IMR-90 (cell line): ENCODE data around the gene PLEKHJ1. TPM values are rescaled to one million over a fixed set of nuclear protein-coding genes. Genes with fewer than 3 reads are reported as not detected.

ENCODE experiments used
- ATAC-seq: fragments of 200-7000 bp; cut with Tn5 transposase; 2 replicates; pipeline ENCODE4 v1.9.1; 2020; ENCODE audit warnings: low read depth, mild to moderate bottlenecking, moderate library complexity
- BruUV-seq: library from RNA; stranded (reverse); fragments of 400-500 nt; replicated peaks from 2 replicates; lab custom pipeline; 2021; lab: Mats Ljungman, UMichigan
- CTCF ChIA-PET: fragments of 300-600 bp; formaldehyde crosslinking; extraction: SDS; loops from one replicate; lab custom pipeline; 2021; ENCODE audit warnings: antibody characterized with exemption; lab: Yijun Ruan, JAX
- POLR2A ChIA-PET: fragments of 300-600 bp; sonication (Branson Sonifier 250); formaldehyde crosslinking; loops from one replicate; lab custom pipeline; 2022; ENCODE audit warnings: antibody characterized with exemption; ENCODE audit not compliant: unreplicated experiment; lab: Charles Lee
- DNase-seq: peaks from one replicate; pipeline ENCODE4 v3.0.0; 2013
- H2AFZ ChIP-seq: replicated peaks from 2 replicates; pipeline ENCODE3; 2013; ENCODE audit warnings: low read length, mild to moderate bottlenecking; ENCODE audit not compliant: poor library complexity
- H2AK5ac ChIP-seq: 2 replicates; pipeline ENCODE4 v1.6.1; 2013; ENCODE audit warnings: low read depth, low read length, inconsistent platforms
- H2AK9ac ChIP-seq: replicated peaks from 2 replicates; pipeline ENCODE3; 2013; ENCODE audit warnings: mild to moderate bottlenecking, low read depth, low read length, moderate library complexity; ENCODE audit not compliant: poor library complexity
- H2BK120ac ChIP-seq: 2 replicates; pipeline ENCODE4 v1.6.1; 2013; ENCODE audit warnings: low read depth, low read length, inconsistent platforms
- H2BK15ac ChIP-seq: 3 replicates; pipeline ENCODE4 v1.6.1; 2013; ENCODE audit warnings: low read depth, low read length, inconsistent platforms
- H2BK20ac ChIP-seq: 2 replicates; pipeline ENCODE4 v1.6.1; 2013; ENCODE audit warnings: low read depth, mild to moderate bottlenecking, inconsistent platforms, low read length, moderate library complexity
- H2BK5ac ChIP-seq: 2 replicates; pipeline ENCODE4 v1.6.1; 2013; ENCODE audit warnings: mild to moderate bottlenecking, low read depth, low read length, inconsistent platforms; ENCODE audit not compliant: poor library complexity, severe bottlenecking
- H3K14ac ChIP-seq: replicated peaks from 2 replicates; pipeline ENCODE4 v1.6.1; 2013; ENCODE audit warnings: low read depth, low read length, inconsistent platforms
- H3K18ac ChIP-seq: 2 replicates; pipeline ENCODE4 v1.6.1; 2013; ENCODE audit warnings: low read depth, low read length, control low read depth
- H3K23ac ChIP-seq: 2 replicates; pipeline ENCODE4 v1.6.1; 2013; ENCODE audit warnings: low read depth, low read length, inconsistent platforms
- H3K27ac ChIP-seq: 2 replicates; pipeline ENCODE4 v1.5.1; 2013; ENCODE audit warnings: mild to moderate bottlenecking, control low read depth, low read length; ENCODE audit not compliant: insufficient read depth
- H3K27me3 ChIP-seq: 2 replicates; pipeline ENCODE4 v1.6.1; 2013; ENCODE audit warnings: low read length; ENCODE audit not compliant: control insufficient read depth, insufficient read depth
- H3K36me3 ChIP-seq: 2 replicates; pipeline ENCODE4 v1.6.1; 2013; ENCODE audit warnings: low read length, mixed read lengths; ENCODE audit not compliant: control insufficient read depth, insufficient read depth
- H3K4ac ChIP-seq: 2 replicates; pipeline ENCODE4 v1.6.1; 2013; ENCODE audit warnings: low read depth, low read length, inconsistent platforms
- H3K4me1 ChIP-seq: 2 replicates; pipeline ENCODE4 v1.6.1; 2013; ENCODE audit warnings: low read length, mixed read lengths; ENCODE audit not compliant: control insufficient read depth, insufficient read depth
- H3K4me2 ChIP-seq: 2 replicates; pipeline ENCODE4 v1.6.1; 2013; ENCODE audit warnings: low read depth, mild to moderate bottlenecking, control low read depth, low read length, moderate library complexity
- H3K4me3 ChIP-seq: 2 replicates; pipeline ENCODE4 v1.5.1; 2013; ENCODE audit warnings: low read depth, mild to moderate bottlenecking, control low read depth, low read length, moderate library complexity; ENCODE audit not compliant: insufficient read depth
- H3K56ac ChIP-seq: 2 replicates; pipeline ENCODE4 v1.6.1; 2013; ENCODE audit warnings: low read length, inconsistent platforms; ENCODE audit not compliant: insufficient read depth; ENCODE audit errors: extremely low read depth
- H3K79me1 ChIP-seq, 2 experiments: 2 replicates each; pipeline ENCODE4 v1.6.1; 2013; ENCODE audit warnings: low read length in 2 of 2, inconsistent platforms in 1 of 2, low read depth in 1 of 2
- H3K9ac ChIP-seq: 2 replicates; pipeline ENCODE4 v1.6.1; 2013; ENCODE audit warnings: low read depth, low read length, control low read depth
- H3K9me1 ChIP-seq: 2 replicates; pipeline ENCODE4 v1.6.1; 2013; ENCODE audit warnings: low read length, inconsistent platforms; ENCODE audit not compliant: insufficient read depth
- H3K9me3 ChIP-seq: 2 replicates; pipeline ENCODE4 v1.6.1; 2013; ENCODE audit warnings: low read length; ENCODE audit not compliant: control insufficient read depth, insufficient read depth
- H4K20me1 ChIP-seq: 2 replicates; pipeline ENCODE4 v1.6.1; 2013; ENCODE audit warnings: low read length, inconsistent platforms; ENCODE audit not compliant: insufficient read depth
- H4K5ac ChIP-seq: 2 replicates; pipeline ENCODE4 v1.6.1; 2013; ENCODE audit warnings: mild to moderate bottlenecking, low read depth, low read length, control low read depth
- H4K8ac ChIP-seq, 2 experiments: 2 replicates each; pipeline ENCODE4 v1.6.1; 2013; ENCODE audit warnings: low read depth in 2 of 2, low read length in 2 of 2, control low read depth in 1 of 2, inconsistent platforms in 1 of 2
- H4K91ac ChIP-seq: 2 replicates; pipeline ENCODE4 v1.6.1; 2013; ENCODE audit warnings: low read depth, low read length, inconsistent platforms; ENCODE audit not compliant: insufficient read depth
- BHLHE40 ChIP-seq: fragments of 150-350 bp; IDR thresholded peaks from 2 replicates; pipeline ENCODE4 v1.6.1; 2016; ENCODE audit warnings: mild to moderate bottlenecking, low read depth, low read length
- CHD1 ChIP-seq: IDR thresholded peaks from 2 replicates; pipeline ENCODE4 v1.6.1; 2012; ENCODE audit warnings: low read depth, low read length, improper control_type of control experiment
- MAZ ChIP-seq: IDR thresholded peaks from 2 replicates; pipeline ENCODE4 v1.6.1; 2012; ENCODE audit warnings: low read depth, mild to moderate bottlenecking, low read length, improper control_type of control experiment, moderate library complexity, borderline replicate concordance
- MXI1 ChIP-seq: IDR thresholded peaks from 2 replicates; pipeline ENCODE4 v1.6.1; 2012; ENCODE audit warnings: low read depth, mild to moderate bottlenecking, low read length, moderate library complexity, borderline replicate concordance
- RAD21 ChIP-seq: IDR thresholded peaks from 2 replicates; pipeline ENCODE4 v1.6.1; 2012; ENCODE audit warnings: low read length, improper control_type of control experiment
- WGBS, 2 experiments: methylation state at CpG; one replicate each; pipeline versions ENCODE4 v1.1.5 to v1.1.7; 2013; ENCODE audit warnings: missing lambda C conversion rate in 2 of 2; ENCODE audit not compliant: insufficient read length in 1 of 2; ENCODE audit errors: extremely low coverage in 2 of 2; 5-methylcytosine and 5-hydroxymethylcytosine counted together
- dilution Hi-C: fragments of 300-500 bp; cut with HindIII; formaldehyde crosslinking; loops from one replicate; pipeline ENCODE4 v1.14.3; 2018; ENCODE audit warnings: low sequenced_read_pairs; ENCODE audit not compliant: unreplicated experiment
- in situ Hi-C: fragments of 300-500 bp; cut with MboI; formaldehyde crosslinking; loops from 3 replicates; pipeline ENCODE4 v1.14.3; 2019; ENCODE audit warnings: low sequenced_read_pairs, inconsistent platforms, mixed read lengths
- intact Hi-C: fragments of 100-400 bp; cut with micrococcal nuclease; formaldehyde crosslinking; loops from 2 replicates; pipeline ENCODE4 v1.10.0; 2022
- polyA plus RNA-seq, 3 experiments: library from polyadenylated mRNA; depleted of rRNA; stranded (reverse); fragments of >200 nt; gene quantifications; 2 replicates each; pipeline ENCODE4 v1.2.3, GENCODE V29; 2012; ENCODE audit warnings: low replicate concordance in 1 of 3
- total RNA-seq: library from RNA; depleted of rRNA; stranded (reverse); fragments of >200 nt; gene quantifications from 2 replicates; pipeline ENCODE4 v1.2.3, GENCODE V29; 2012
- TF ChIP-seq, protein P1 (sequence below): fragments of 150-350 bp; IDR thresholded peaks from 2 replicates; pipeline ENCODE4 v1.6.1; 2017; ENCODE audit warnings: mild to moderate bottlenecking, antibody characterized with exemption, low read length, low read depth

The PLEKHJ1 gene
- total and polyA plus RNA-seq, 2 of the 4 experiments (the other 2 are of a cell fraction), result 31.7 to 62.8 TPM

DNA sequence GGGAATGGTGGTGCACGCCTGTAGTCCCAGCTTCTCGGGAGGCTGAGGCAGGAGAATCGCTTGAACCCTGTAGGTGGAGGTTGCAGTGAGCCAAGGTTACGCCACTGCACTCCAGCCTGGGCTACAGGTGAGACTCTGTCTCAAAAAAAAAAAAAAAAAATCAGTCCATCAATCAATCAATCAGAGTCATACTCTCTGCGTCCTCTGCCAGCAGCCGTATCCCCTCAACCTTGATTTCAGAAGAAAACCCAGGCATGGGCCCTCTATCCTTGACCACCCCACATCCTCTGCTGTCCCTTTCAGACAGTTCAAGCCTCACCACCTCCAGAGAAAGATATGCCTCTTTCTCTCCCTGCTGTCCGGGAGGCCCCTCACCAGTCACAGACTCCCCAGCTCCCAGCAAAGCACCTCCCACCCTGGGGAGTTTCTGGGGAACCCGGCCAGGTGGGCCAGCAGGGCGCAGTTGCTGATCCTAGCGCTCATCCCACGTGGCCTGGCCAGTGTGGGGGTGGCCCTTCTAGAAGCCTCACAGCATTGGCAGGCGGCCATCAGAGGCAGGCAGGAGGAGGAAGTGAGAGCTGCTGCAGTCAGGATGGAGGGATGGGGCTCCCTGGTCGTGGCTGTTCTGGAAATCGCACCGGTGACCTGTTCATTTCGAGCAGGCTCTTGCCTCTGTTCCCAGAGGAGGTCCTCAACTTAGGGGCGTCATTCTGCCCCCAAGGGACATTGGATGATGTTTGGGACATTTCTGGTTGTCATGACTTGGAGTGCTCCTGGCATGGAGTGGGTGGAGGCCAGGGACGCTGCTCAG, 30.3 kb upstream of the PLEKHJ1 start:
- TF ChIP-seq MXI1 (peak; percentile 68; the same call in 1 of the 2 replicates), CHD1 (no peak), BHLHE40 (no peak), MAZ (no peak), RAD21 (no peak)
- TF ChIP-seq, protein P1, sequence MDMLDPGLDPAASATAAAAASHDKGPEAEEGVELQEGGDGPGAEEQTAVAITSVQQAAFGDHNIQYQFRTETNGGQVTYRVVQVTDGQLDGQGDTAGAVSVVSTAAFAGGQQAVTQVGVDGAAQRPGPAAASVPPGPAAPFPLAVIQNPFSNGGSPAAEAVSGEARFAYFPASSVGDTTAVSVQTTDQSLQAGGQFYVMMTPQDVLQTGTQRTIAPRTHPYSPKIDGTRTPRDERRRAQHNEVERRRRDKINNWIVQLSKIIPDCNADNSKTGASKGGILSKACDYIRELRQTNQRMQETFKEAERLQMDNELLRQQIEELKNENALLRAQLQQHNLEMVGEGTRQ, result peak; percentile 80
- in situ Hi-C loops, result no loop called here
- intact Hi-C loops, result no loop called here
- H3K4me3 ChIP-seq, result no peak overlapping the region
- peak overlapping the region; percentile 36; the same call in 1 of the 2 replicates for H4K91ac ChIP-seq
- DNase-seq (peak; percentile 75), ATAC-seq (peak; percentile 16)
- peak overlapping the region; percentile 28 for H2BK5ac ChIP-seq
- no peak overlapping the region; the same call in 1 of the 2 replicates for H3K56ac ChIP-seq
- peak overlapping the region; percentile 60 for H2AK9ac ChIP-seq
- WGBS, 2 experiments, result 60% methylated on average over 4 of the region's 18 CpGs; no CpG with 5 or more reads in 1 of the 2 experiments
- peaks cover 0 to 15% of the 10 kb centered on the region in 2 experiments; a peak in 1 of 4 replicates for H3K79me1 ChIP-seq
- H3K18ac ChIP-seq, result no peak overlapping the region
- H2AFZ ChIP-seq, result peak overlapping the region; percentile 89
- H3K4ac ChIP-seq, result peak overlapping the region; percentile 60
- H3K36me3 ChIP-seq, result peaks cover 2% of the 10 kb centered on the region; the same call in 1 of the 2 replicates
- no peak overlapping the region for H3K23ac ChIP-seq
- no peak overlapping the region; the same call in 2 of the 3 replicates for H2BK15ac ChIP-seq
- H3K9ac ChIP-seq, result no peak overlapping the region
- peak overlapping the region; percentile 52 for H2BK120ac ChIP-seq
- H4K20me1 ChIP-seq, result peaks cover 21% of the 10 kb centered on the region
- no peaks in the 10 kb centered on the region for H3K9me3 ChIP-seq
- dilution Hi-C loops, result no loop called here
- H3K27ac ChIP-seq, result no peak overlapping the region
- ChIA-PET POLR2A (no interaction called here), CTCF (no interaction called here)
- H4K8ac ChIP-seq, result peak overlapping the region; percentile 24 to 96; a peak in 3 of 4 replicates
- peaks cover 4% of the 10 kb centered on the region for H3K4me1 ChIP-seq
- BruUV-seq, result no TSS peak
- peak overlapping the region; percentile 11; the same call in 1 of the 2 replicates for H2BK20ac ChIP-seq
- H2AK5ac ChIP-seq, result peak overlapping the region; percentile 82
- no peak overlapping the region for H3K4me2 ChIP-seq
- no peaks in the 10 kb centered on the region for H3K27me3 ChIP-seq
- no peaks in the 10 kb centered on the region; the same call in 1 of the 2 replicates for H3K9me1 ChIP-seq
- peak overlapping the region; percentile 62; the same call in 1 of the 2 replicates for H4K5ac ChIP-seq
- peak overlapping the region; percentile 68 for H3K14ac ChIP-seq
